AG04450 (cell line): ENCODE data around the gene INSYN2A. TPM values are rescaled to one million over a fixed set of nuclear protein-coding genes. Genes with fewer than 3 reads are reported as not detected.

Experiments used
- CTCF ChIA-PET: fragments of 300-600, 350-600 bp; formaldehyde crosslinking; extraction: SDS; loops from one replicate; lab custom pipeline; 2022; ENCODE audit warnings: antibody characterized with exemption, inconsistent platforms; lab: Charles Lee
- POLR2A ChIA-PET: fragments of 350-600 bp; formaldehyde crosslinking; extraction: SDS; loops from one replicate; lab custom pipeline; 2021; ENCODE audit warnings: antibody characterized with exemption, inconsistent platforms; lab: Yijun Ruan, JAX
- DNase-seq: peaks from one replicate; pipeline ENCODE4 v3.0.0-alpha.2; 2011; ENCODE audit warnings: low read depth, low spot score
- H3K27ac ChIP-seq: one replicate; pipeline ENCODE4 v1.5.1; 2012; ENCODE audit warnings: low read depth, low read length, control low read depth
- H3K27me3 ChIP-seq: one replicate; pipeline ENCODE4 v1.6.0; 2012; ENCODE audit warnings: low read length; ENCODE audit not compliant: control insufficient read depth, insufficient read depth
- H3K4me3 ChIP-seq: 2 replicates; pipeline ENCODE4 v1.5.1; 2011; ENCODE audit warnings: mild to moderate bottlenecking, low read depth, low read length, control low read depth
- H3K9me3 ChIP-seq: 2 replicates; pipeline ENCODE4 v1.5.1; 2012; ENCODE audit warnings: low read length; ENCODE audit not compliant: control insufficient read depth, insufficient read depth
- polyA plus RNA-seq: library from polyadenylated mRNA; depleted of rRNA; stranded (reverse); fragments of >200 nt; gene quantifications from 2 replicates; pipeline ENCODE4 v1.2.3, GENCODE V29; 2011
- TF ChIP-seq, protein P1 (sequence below): IDR thresholded peaks from 2 replicates; pipeline ENCODE4 v1.5.1; 2011; ENCODE audit warnings: low read depth, low read length, control low read depth, inconsistent platforms

INSYN2A gene
- polyA plus RNA-seq, 1 experiment = 0.35 TPM

DNA sequence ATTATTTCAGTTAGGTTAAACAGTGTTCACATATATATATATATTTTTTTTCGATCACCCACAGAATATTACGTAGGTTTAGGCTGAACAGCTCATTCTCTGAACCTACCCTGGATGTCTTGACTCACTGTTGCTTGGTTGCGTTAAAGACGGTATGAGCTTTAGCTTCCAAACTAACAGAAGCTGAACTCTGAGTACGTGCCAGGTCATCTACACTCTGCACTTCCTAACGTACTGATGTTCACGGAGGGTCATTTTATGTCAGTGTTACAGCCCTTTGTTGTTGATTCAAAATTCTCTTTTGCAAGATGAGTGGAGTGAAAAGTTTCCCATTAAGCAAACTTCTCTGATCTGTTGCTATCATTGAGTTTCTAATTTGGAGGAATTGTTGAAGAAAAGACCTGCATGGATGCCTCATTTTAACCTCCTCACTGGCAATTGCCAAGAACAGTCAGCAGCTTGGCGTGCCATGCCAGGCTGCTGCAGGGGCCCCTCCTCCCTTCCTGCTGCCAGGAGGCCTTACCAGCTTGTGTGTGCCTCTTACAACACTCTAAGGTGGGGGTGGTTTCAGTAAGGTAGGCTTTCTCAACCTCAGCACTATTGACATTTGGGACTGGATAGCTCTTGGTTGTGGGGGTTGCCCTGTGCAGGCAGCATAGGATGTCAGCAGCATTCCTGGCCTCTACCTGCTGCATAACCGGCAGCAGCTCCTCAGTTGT is 44.3 kb downstream of the INSYN2A start:
- TF ChIP-seq, protein P1, sequence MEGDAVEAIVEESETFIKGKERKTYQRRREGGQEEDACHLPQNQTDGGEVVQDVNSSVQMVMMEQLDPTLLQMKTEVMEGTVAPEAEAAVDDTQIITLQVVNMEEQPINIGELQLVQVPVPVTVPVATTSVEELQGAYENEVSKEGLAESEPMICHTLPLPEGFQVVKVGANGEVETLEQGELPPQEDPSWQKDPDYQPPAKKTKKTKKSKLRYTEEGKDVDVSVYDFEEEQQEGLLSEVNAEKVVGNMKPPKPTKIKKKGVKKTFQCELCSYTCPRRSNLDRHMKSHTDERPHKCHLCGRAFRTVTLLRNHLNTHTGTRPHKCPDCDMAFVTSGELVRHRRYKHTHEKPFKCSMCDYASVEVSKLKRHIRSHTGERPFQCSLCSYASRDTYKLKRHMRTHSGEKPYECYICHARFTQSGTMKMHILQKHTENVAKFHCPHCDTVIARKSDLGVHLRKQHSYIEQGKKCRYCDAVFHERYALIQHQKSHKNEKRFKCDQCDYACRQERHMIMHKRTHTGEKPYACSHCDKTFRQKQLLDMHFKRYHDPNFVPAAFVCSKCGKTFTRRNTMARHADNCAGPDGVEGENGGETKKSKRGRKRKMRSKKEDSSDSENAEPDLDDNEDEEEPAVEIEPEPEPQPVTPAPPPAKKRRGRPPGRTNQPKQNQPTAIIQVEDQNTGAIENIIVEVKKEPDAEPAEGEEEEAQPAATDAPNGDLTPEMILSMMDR = no peak
- CTCF ChIA-PET = no interaction called here
- POLR2A ChIA-PET = interaction anchor here (0.7 kb wide), 1 partner anchor 110 kb away, joined by 3 read pairs; no protein-coding TSS in a partner anchor
- Histone ChIP-seq H3K27ac (peak overlapping the region; percentile 3), H3K27me3 (no peaks in the 10 kb centered on the region), H3K9me3 (no peaks in the 10 kb centered on the region), H3K4me3 (no peak overlapping the region)
- no peak for DNase-seq

DNA sequence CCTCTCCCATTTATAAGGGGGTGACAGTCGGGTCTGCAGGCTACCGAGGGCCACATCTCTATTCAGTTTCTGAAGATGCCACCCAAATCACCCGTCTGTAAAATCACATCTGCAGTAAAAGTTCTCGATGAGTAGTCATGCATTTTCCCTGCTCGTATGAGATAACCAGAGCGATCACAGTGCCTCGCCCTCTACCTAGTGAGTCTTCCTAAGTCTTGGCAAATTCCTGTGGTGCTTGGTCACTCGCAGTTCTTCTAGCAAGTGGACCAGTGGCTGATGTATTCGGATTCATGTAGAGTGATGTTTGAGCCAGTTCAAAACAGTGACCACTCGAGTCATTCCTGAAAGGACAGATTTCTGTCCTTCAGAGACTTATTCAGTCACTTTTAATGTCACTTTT is 44.9 kb downstream of the INSYN2A start:
- ChIA-PET POLR2A (interaction anchor here (0.7 kb wide), 1 partner anchor 110 kb away, joined by 3 read pairs; no protein-coding TSS in a partner anchor), CTCF (no interaction called here)
- Histone ChIP-seq H3K4me3 (no peak overlapping the region), H3K27me3 (no peaks in the 10 kb centered on the region), H3K9me3 (no peaks in the 10 kb centered on the region), H3K27ac (no peak overlapping the region)
- no peak for DNase-seq
- TF ChIP-seq, protein P1 = no peak

DNA sequence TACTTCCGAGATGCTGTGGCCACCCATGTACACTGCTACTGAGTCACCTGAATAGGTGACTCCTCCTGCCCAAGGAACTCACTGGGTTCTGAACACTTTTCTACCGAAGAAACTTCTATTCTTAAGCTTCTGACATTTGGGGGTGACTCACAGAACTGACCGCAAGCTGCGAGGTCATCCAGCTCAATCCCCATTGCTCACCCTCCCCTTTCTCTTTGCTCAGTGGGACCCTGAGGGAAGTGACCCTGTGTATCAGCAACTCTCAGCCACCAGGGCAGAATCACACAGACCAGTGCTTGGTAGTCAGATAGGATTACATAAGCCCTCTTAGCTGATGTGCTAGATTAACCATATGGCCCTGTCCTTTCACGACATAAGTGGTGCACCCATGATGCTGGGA is 46.3 kb downstream of the INSYN2A start:
- no peak for DNase-seq
- Histone ChIP-seq H3K27ac (peak overlapping the region; percentile 95), H3K9me3 (no peaks in the 10 kb centered on the region), H3K4me3 (no peak overlapping the region), H3K27me3 (no peaks in the 10 kb centered on the region)
- TF ChIP-seq, protein P1 = no peak
- ChIA-PET CTCF (interaction anchor here (0.9 kb wide), 1 partner anchor 122 kb away, joined by 3 read pairs; no protein-coding TSS in a partner anchor), POLR2A (interaction anchor here (1.0 kb wide), 1 partner anchor 228 kb away, joined by 4 read pairs; no protein-coding TSS in a partner anchor)

DNA sequence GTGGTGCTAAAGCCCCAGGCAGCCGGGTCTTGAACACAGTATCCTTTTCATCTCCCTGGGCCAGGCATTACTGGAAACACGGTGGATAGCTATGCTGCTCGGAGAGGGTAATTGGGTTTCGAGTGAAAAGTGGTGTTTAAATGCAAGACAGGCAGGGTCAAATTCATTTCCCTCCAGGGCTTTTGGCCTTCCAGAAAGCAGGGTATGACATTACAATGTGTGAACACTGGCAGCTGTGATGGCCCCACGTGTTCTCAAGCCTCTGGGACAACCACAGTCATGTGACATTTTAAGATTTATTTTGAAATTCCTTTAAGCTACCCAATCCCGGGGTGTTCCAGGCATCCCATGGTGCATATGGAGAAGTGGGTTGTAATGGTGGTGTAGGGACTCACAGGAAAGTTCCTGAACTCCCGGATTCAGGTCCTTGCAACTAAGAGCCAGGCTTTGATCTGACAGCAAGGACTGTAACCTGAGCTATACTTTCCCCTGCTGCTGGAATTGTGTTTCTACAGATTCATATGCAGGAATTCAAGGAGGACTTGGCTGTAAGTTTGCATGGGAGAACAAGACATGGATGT is 46.8 kb downstream of the INSYN2A start:
- POLR2A ChIA-PET = interaction anchor here (1.0 kb wide), 1 partner anchor 227 kb away, joined by 4 read pairs; no protein-coding TSS in a partner anchor
- DNase-seq = no peak
- TF ChIP-seq, protein P1 = no peak
- Histone ChIP-seq H3K4me3 (no peak overlapping the region), H3K27ac (peak overlapping the region; percentile 95), H3K27me3 (no peaks in the 10 kb centered on the region), H3K9me3 (no peaks in the 10 kb centered on the region)
- CTCF ChIA-PET = interaction anchor here (0.9 kb wide), 1 partner anchor 122 kb away, joined by 3 read pairs; no protein-coding TSS in a partner anchor

DNA sequence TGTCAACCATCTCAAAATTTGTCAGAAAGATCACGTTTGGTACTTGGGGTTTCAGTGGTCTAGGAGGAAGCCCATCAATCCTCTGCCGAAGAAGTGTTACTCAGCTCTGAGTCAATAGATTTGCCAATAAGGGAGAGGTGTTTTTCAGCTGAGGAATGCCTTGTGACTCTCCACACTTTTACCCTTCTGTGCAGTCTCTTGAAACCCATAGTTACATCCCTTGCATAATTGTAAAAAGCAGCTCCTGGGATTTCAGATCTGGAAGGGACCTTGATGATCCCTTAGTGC is 47.5 kb downstream of the INSYN2A start:
- ChIA-PET POLR2A (no interaction called here), CTCF (interaction anchor here (0.9 kb wide), 1 partner anchor 205 kb away, joined by 3 read pairs; no protein-coding TSS in a partner anchor)
- Histone ChIP-seq H3K27me3 (no peaks in the 10 kb centered on the region), H3K27ac (peak overlapping the region; percentile 95), H3K4me3 (peak overlapping the region; percentile 14; the same call in 1 of the 2 replicates), H3K9me3 (no peaks in the 10 kb centered on the region)
- TF ChIP-seq, protein P1 = no peak
- DNase-seq = peak; percentile 43
